Fibroblast of lung (primary cell): ENCODE results near the gene HTRA3. TPM values are rescaled to one million over a fixed set of nuclear protein-coding genes. Genes with fewer than 3 reads are reported as not detected.

Experiments
- DNase-seq, 2 donors: peaks; one replicate each; pipeline versions ENCODE4 v3.0.0 to v3.0.0-alpha.2; 2010; ENCODE audit warnings: low read depth in 2 of 2
- H2AFZ ChIP-seq: 2 replicates; pipeline ENCODE4 v1.5.1; 2012; ENCODE audit warnings: low read length, control low read depth, inconsistent platforms
- H3K27ac ChIP-seq: 2 replicates; pipeline ENCODE4 v1.5.1; 2011; ENCODE audit warnings: low read length, control low read depth; ENCODE audit not compliant: insufficient read depth
- H3K27me3 ChIP-seq: 2 replicates; pipeline ENCODE4 v1.5.1; 2011; ENCODE audit warnings: mild to moderate bottlenecking, low read length; ENCODE audit not compliant: control insufficient read depth, insufficient read depth
- H3K36me3 ChIP-seq: 2 replicates; pipeline ENCODE4 v1.5.1; 2011; ENCODE audit warnings: low read length; ENCODE audit not compliant: control insufficient read depth, insufficient read depth
- H3K4me1 ChIP-seq: 2 replicates; pipeline ENCODE4 v1.5.1; 2011; ENCODE audit warnings: low read length; ENCODE audit not compliant: control insufficient read depth, insufficient read depth; ENCODE audit errors: extremely low read depth
- H3K4me2 ChIP-seq: 2 replicates; pipeline ENCODE4 v1.5.1; 2011; ENCODE audit warnings: low read length, control low read depth; ENCODE audit not compliant: insufficient read depth; ENCODE audit errors: extremely low read depth
- H3K4me3 ChIP-seq, 4 experiments: fragments of 200-600 bp in 1 of 4; sonication (generic) in 1 of 4; replicated peaks in 1 of 4; 2 replicates each; pipeline ENCODE4 v1.5.1; 2011 to 2016; ENCODE audit warnings: low read length in 4 of 4, low read depth in 3 of 4, mild to moderate bottlenecking in 3 of 4, control low read depth in 2 of 4, inconsistent platforms in 1 of 4, mixed read lengths in 1 of 4; ENCODE audit not compliant: insufficient read depth in 1 of 4; ENCODE audit errors: control extremely low read depth in 1 of 4
- H3K79me2 ChIP-seq: 2 replicates; pipeline ENCODE4 v1.5.1; 2012; ENCODE audit warnings: mild to moderate bottlenecking, low read length, inconsistent platforms; ENCODE audit not compliant: control insufficient read depth, insufficient read depth
- H3K9ac ChIP-seq: 2 replicates; pipeline ENCODE4 v1.5.1; 2011; ENCODE audit warnings: mild to moderate bottlenecking, low read length, control low read depth; ENCODE audit not compliant: insufficient read depth
- H3K9me3 ChIP-seq: 2 replicates; pipeline ENCODE4 v1.5.1; 2012; ENCODE audit warnings: low read depth, low read length; ENCODE audit not compliant: control insufficient read depth, insufficient read depth
- H4K20me1 ChIP-seq: 2 replicates; pipeline ENCODE4 v1.5.1; 2011; ENCODE audit warnings: low read length; ENCODE audit not compliant: control insufficient read depth, insufficient read depth; ENCODE audit errors: extremely low read depth
- CTCF ChIP-seq, 2 donors: IDR thresholded peaks in 1 of 2; conservative IDR thresholded peaks in 1 of 2; 1 replicate in 1 of 2; 2 replicates in 1 of 2; pipeline ENCODE4 v1.5.1; 2011 to 2012; ENCODE audit warnings: low read length in 2 of 2, control low read depth in 1 of 2, inconsistent platforms in 1 of 2, low read depth in 1 of 2, mild to moderate bottlenecking in 1 of 2
- EZH2 ChIP-seq: IDR thresholded peaks from 2 replicates; pipeline ENCODE4 v1.5.1; 2012; ENCODE audit warnings: low read length, control low read depth, mild to moderate bottlenecking; ENCODE audit errors: missing control alignments
- polyA minus RNA-seq: library from RNA; depleted of rRNA, polyadenylated mRNA; stranded (reverse); fragments of >200 nt; gene quantifications from 2 replicates; pipeline ENCODE4 v1.2.3, GENCODE V29; 2011; ENCODE audit warnings: low replicate concordance
- polyA plus RNA-seq, 2 donors: library from polyadenylated mRNA; depleted of rRNA in 1 of 2; stranded (reverse) in 1 of 2; unstranded in 1 of 2; fragments of >200 nt; gene quantifications; 2 replicates each; pipeline ENCODE4 v1.2.1, GENCODE V29; 2011 to 2012; ENCODE audit warnings: missing spikeins in 1 of 2
- total RNA-seq: library from RNA; depleted of rRNA; stranded (reverse); fragments of >200 nt; gene quantifications from 2 replicates; pipeline ENCODE4 v1.2.1, GENCODE V29; 2014

Gene HTRA3
- total RNA-seq (2.6 and 2.8 TPM in 2 replicates), polyA plus RNA-seq (1.0 and 3.5 TPM in 2 replicates), polyA minus RNA-seq (0.63 and 2.9 TPM in 2 replicates)
- 1.3 and 4.3 TPM in 2 replicates for polyA plus RNA-seq (2012)

GRCh38 chr4:8269535-8270417 is at the start of gene HTRA3:
Gene HTRA3, plus strand, starts transcription at chr4:8269754. Its CDS starts 215 bp downstream, at chr4:8269969.
- H3K79me2 ChIP-seq = no peaks in the 10 kb centered on the region
- H3K4me1 ChIP-seq = peaks cover 5% of the 10 kb centered on the region
- no peaks in the 10 kb centered on the region for H3K9me3 ChIP-seq
- TF ChIP-seq CTCF (conservative IDR thresholded peaks at IDR 0.05 in 1 of 2, IDR thresholded peaks at IDR 0.05 in 1 of 2; ENCODE audit: low read depth in 1 of 2, low read length in 2 of 2) = no peak
- peak; percentile 89 for TF ChIP-seq EZH2
- no peak within 1 kb of the TSS for H2AFZ ChIP-seq
- H3K4me3 ChIP-seq = peak within 1 kb of the TSS in 1 of 4 experiments; percentile 40
- peak; percentile 48 to 49 for DNase-seq
- H3K9ac ChIP-seq = no peak within 1 kb of the TSS
- H3K27ac ChIP-seq = no peak within 1 kb of the TSS
- no peaks in the 10 kb centered on the region for H3K36me3 ChIP-seq
- H3K4me2 ChIP-seq = peak within 1 kb of the TSS; percentile 51
- H3K27me3 ChIP-seq = peaks cover 20% of the 10 kb centered on the region
- no peaks in the 10 kb centered on the region for H4K20me1 ChIP-seq

GRCh38 chr4:8220661-8221450 is 48.7 kb upstream of the HTRA3 start:
- Histone ChIP-seq H4K20me1 (no peaks in the 10 kb centered on the region), H3K79me2 (no peaks in the 10 kb centered on the region), H3K9ac (no peak overlapping the region), H3K4me1 (no peaks in the 10 kb centered on the region), H3K9me3 (no peaks in the 10 kb centered on the region), H3K27me3 (no peaks in the 10 kb centered on the region), H3K36me3 (no peaks in the 10 kb centered on the region), H3K4me2 (no peak overlapping the region), H3K4me3 (no peak overlapping the region), H2AFZ (no peak overlapping the region), H3K27ac (no peak overlapping the region)
- peak in 1 of 2 donors; percentile 14 for DNase-seq
- no peak for TF ChIP-seq CTCF (conservative IDR thresholded peaks at IDR 0.05 in 1 of 2, IDR thresholded peaks at IDR 0.05 in 1 of 2; ENCODE audit: low read depth in 1 of 2, low read length in 2 of 2)
- no peak for TF ChIP-seq EZH2

DNA sequence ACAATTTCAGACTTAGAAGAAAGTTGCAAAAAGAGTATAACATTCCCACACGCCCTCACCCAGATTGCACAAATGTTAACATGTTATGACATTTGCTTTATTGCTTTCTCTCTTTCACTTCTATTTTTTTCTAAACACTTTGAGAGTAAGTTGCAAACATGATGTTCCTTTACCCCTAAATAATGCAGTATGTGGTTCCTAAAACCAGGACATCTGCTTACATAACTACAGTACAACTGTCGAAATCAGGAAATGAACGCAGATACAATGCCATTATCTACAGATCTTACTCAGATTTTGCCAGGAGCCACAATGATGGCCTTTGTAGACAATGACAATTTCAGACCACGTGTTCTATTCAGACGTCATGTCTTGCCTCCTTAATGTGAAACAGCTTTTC is 48.1 kb upstream of the HTRA3 start:
- Histone ChIP-seq H3K79me2 (no peaks in the 10 kb centered on the region), H3K27ac (no peak overlapping the region), H3K36me3 (no peaks in the 10 kb centered on the region), H3K27me3 (no peaks in the 10 kb centered on the region), H3K9ac (no peak overlapping the region), H3K4me3 (no peak overlapping the region), H2AFZ (no peak overlapping the region), H3K9me3 (no peaks in the 10 kb centered on the region), H3K4me1 (no peaks in the 10 kb centered on the region), H3K4me2 (no peak overlapping the region), H4K20me1 (no peaks in the 10 kb centered on the region)
- peak; percentile 28 to 63 for DNase-seq
- TF ChIP-seq EZH2 (no peak), CTCF (conservative IDR thresholded peaks at IDR 0.05 in 1 of 2, IDR thresholded peaks at IDR 0.05 in 1 of 2; ENCODE audit: low read depth in 1 of 2, low read length in 2 of 2) (no peak)
